Right lobe of liver (tissue), 4 donors: ENCODE data around the gene AKAP12.

Source experiments
- CTCF ChIP-seq, 4 donors: fragments of 200-600 bp in 3 of 4; fragments of 450-650 bp in 1 of 4; IDR thresholded peaks; one replicate each; pipeline versions ENCODE4 v1.5.1 to v1.8.0; 2016 to 2022; ENCODE audit warnings: antibody characterized with exemption in 4 of 4, mild to moderate bottlenecking in 2 of 4
- POLR2A ChIP-seq: fragments of 450-650 bp; IDR thresholded peaks from one replicate; pipeline ENCODE4 v1.6.1; 2017; ENCODE audit warnings: antibody characterized with exemption, mild to moderate bottlenecking
- donor health status: DM: no; HTN: no; CAD: no.
- donor health status: DM: no; HTN: no; CAD: no.
- donor health status: DM: no; HTN: yes; CAD: no.

- TF ChIP-seq CTCF (IDR thresholded peaks at IDR 0.05) (no peak), POLR2A (no peak)
Observed at GRCh38 chr6:151310279-151310678, 70.5 kb downstream of the AKAP12 start.
